Measurements from ENCODE around the gene SAMHD1. TPM values are rescaled to one million over a fixed set of nuclear protein-coding genes. Genes with fewer than 3 reads are reported as not detected.

SAMHD1 gene
- polyA plus RNA-seq, 1 of the 3 experiments (the other 2 are of a cell fraction), result 5.9 TPM

- ChIA-PET POLR2A (no interaction called here), CTCF (interaction anchor here (0.8 to 2.0 kb wide), 3 partner anchors 12 to 14 kb away, joined by 4 to 5 read pairs (median 4); a partner anchor contains a TSS)
- peaks cover 94% of the 10 kb centered on the region for H3K79me2 ChIP-seq (ENCODE audit: insufficient read depth)
- DNase-seq, result no peak
- H3K4me3 ChIP-seq (ENCODE audit: low read depth in 2 of 2, low read length in 1 of 2), result no peak overlapping the region
- no peaks in the 10 kb centered on the region for H3K9me3 ChIP-seq
- peaks cover 9 to 21% of the 10 kb centered on the region in 2 experiments; a peak in 2 of 4 replicates for H3K4me1 ChIP-seq (ENCODE audit: control insufficient read depth in 1 of 2, insufficient read depth in 2 of 2, low read depth in 1 of 2, low read length in 1 of 2)
- H3K27me3 ChIP-seq (ENCODE audit: insufficient read depth), result no peaks in the 10 kb centered on the region
- peak overlapping the region in 1 of 2 experiments; percentile 91; a peak in 2 of 4 replicates for H3K27ac ChIP-seq (ENCODE audit: low read depth in 2 of 2, low read length in 1 of 2)
- no peaks in the 10 kb centered on the region for H3K9me2 ChIP-seq
- no peak overlapping the region for H2AFZ ChIP-seq (ENCODE audit: low read depth)
- H3K9ac ChIP-seq, result peak overlapping the region; percentile 36; the same call in 1 of the 2 replicates
- peaks cover 23% of the 10 kb centered on the region for H3F3A ChIP-seq (replicated peaks; ENCODE audit: insufficient read depth)
- H3K36me3 ChIP-seq (replicated peaks in 1 of 2; ENCODE audit: control insufficient read depth in 1 of 2, insufficient read depth in 2 of 2, low read length in 1 of 2), result no peaks in the 10 kb centered on the region
- TF ChIP-seq MEF2A (IDR thresholded peaks at IDR 0.05; ENCODE audit: borderline replicate concordance, low read depth) (no peak), FOXJ3 (CRISPR knock-in tag; IDR thresholded peaks at IDR 0.05) (no peak), TCF12 (IDR thresholded peaks at IDR 0.05) (no peak), GABPA (IDR thresholded peaks at IDR 0.05; ENCODE audit: low read depth) (no peak), MXI1 (IDR thresholded peaks at IDR 0.05; ENCODE audit: low read depth, low read length) (no peak), SMC3 (IDR thresholded peaks at IDR 0.05; ENCODE audit: low read depth, low read length) (no peak), FOXM1 (IDR thresholded peaks at IDR 0.05; ENCODE audit: low read depth) (no peak), CTCF (IDR thresholded peaks at IDR 0.05) (no peak), ZBTB33 (IDR thresholded peaks at IDR 0.05; ENCODE audit: borderline replicate concordance, low read depth) (no peak), TEAD4 (IDR thresholded peaks at IDR 0.05; ENCODE audit: borderline replicate concordance, insufficient read depth) (no peak), SIN3A (IDR thresholded peaks at IDR 0.05; ENCODE audit: borderline replicate concordance, low read depth, low read length) (no peak), USF1 (IDR thresholded peaks at IDR 0.05; ENCODE audit: borderline replicate concordance, low read depth) (no peak), IRF3 (IDR thresholded peaks at IDR 0.05; ENCODE audit: low read depth, low read length) (no peak), RFX5 (IDR thresholded peaks at IDR 0.05; ENCODE audit: low read length) (no peak), YY1 (IDR thresholded peaks at IDR 0.05; ENCODE audit: low read depth) (no peak)
- H3K4me2 ChIP-seq, result peak overlapping the region; percentile 59
- WGBS (ENCODE audit: low lambda C conversion rate), result 87% methylated on average over 9 of the region's 9 CpGs
- H4K20me1 ChIP-seq (ENCODE audit: insufficient read depth), result peaks cover 16% of the 10 kb centered on the region
Measured at GRCh38 chr20:36849333-36850065, 102.0 kb downstream of the SAMHD1 start.
